Fibroblast of lung (primary cell): Measurements from ENCODE around the gene ZBTB7B. TPM values are rescaled to one million over a fixed set of nuclear protein-coding genes. Genes with fewer than 3 reads are reported as not detected.

Experiments used
- DNase-seq, 2 donors: peaks; one replicate each; pipeline versions ENCODE4 v3.0.0 to v3.0.0-alpha.2; 2010; ENCODE audit warnings: low read depth in 2 of 2
- H2AFZ ChIP-seq: 2 replicates; pipeline ENCODE4 v1.5.1; 2012; ENCODE audit warnings: low read length, control low read depth, inconsistent platforms
- H3K27ac ChIP-seq: 2 replicates; pipeline ENCODE4 v1.5.1; 2011; ENCODE audit warnings: low read length, control low read depth; ENCODE audit not compliant: insufficient read depth
- H3K27me3 ChIP-seq: 2 replicates; pipeline ENCODE4 v1.5.1; 2011; ENCODE audit warnings: mild to moderate bottlenecking, low read length; ENCODE audit not compliant: control insufficient read depth, insufficient read depth
- H3K36me3 ChIP-seq: 2 replicates; pipeline ENCODE4 v1.5.1; 2011; ENCODE audit warnings: low read length; ENCODE audit not compliant: control insufficient read depth, insufficient read depth
- H3K4me1 ChIP-seq: 2 replicates; pipeline ENCODE4 v1.5.1; 2011; ENCODE audit warnings: low read length; ENCODE audit not compliant: control insufficient read depth, insufficient read depth; ENCODE audit errors: extremely low read depth
- H3K4me2 ChIP-seq: 2 replicates; pipeline ENCODE4 v1.5.1; 2011; ENCODE audit warnings: low read length, control low read depth; ENCODE audit not compliant: insufficient read depth; ENCODE audit errors: extremely low read depth
- H3K4me3 ChIP-seq, 4 experiments: fragments of 200-600 bp in 1 of 4; sonication (generic) in 1 of 4; replicated peaks in 1 of 4; 2 replicates each; pipeline ENCODE4 v1.5.1; 2011 to 2016; ENCODE audit warnings: low read length in 4 of 4, low read depth in 3 of 4, mild to moderate bottlenecking in 3 of 4, control low read depth in 2 of 4, inconsistent platforms in 1 of 4, mixed read lengths in 1 of 4; ENCODE audit not compliant: insufficient read depth in 1 of 4; ENCODE audit errors: control extremely low read depth in 1 of 4
- H3K79me2 ChIP-seq: 2 replicates; pipeline ENCODE4 v1.5.1; 2012; ENCODE audit warnings: mild to moderate bottlenecking, low read length, inconsistent platforms; ENCODE audit not compliant: control insufficient read depth, insufficient read depth
- H3K9ac ChIP-seq: 2 replicates; pipeline ENCODE4 v1.5.1; 2011; ENCODE audit warnings: mild to moderate bottlenecking, low read length, control low read depth; ENCODE audit not compliant: insufficient read depth
- H3K9me3 ChIP-seq: 2 replicates; pipeline ENCODE4 v1.5.1; 2012; ENCODE audit warnings: low read depth, low read length; ENCODE audit not compliant: control insufficient read depth, insufficient read depth
- H4K20me1 ChIP-seq: 2 replicates; pipeline ENCODE4 v1.5.1; 2011; ENCODE audit warnings: low read length; ENCODE audit not compliant: control insufficient read depth, insufficient read depth; ENCODE audit errors: extremely low read depth
- EZH2 ChIP-seq: IDR thresholded peaks from 2 replicates; pipeline ENCODE4 v1.5.1; 2012; ENCODE audit warnings: low read length, control low read depth, mild to moderate bottlenecking; ENCODE audit errors: missing control alignments
- polyA plus RNA-seq, 2 donors: library from polyadenylated mRNA; depleted of rRNA in 1 of 2; stranded (reverse) in 1 of 2; unstranded in 1 of 2; fragments of >200 nt; gene quantifications; 2 replicates each; pipeline ENCODE4 v1.2.1, GENCODE V29; 2011 to 2012; ENCODE audit warnings: missing spikeins in 1 of 2
- total RNA-seq: library from RNA; depleted of rRNA; stranded (reverse); fragments of >200 nt; gene quantifications from 2 replicates; pipeline ENCODE4 v1.2.1, GENCODE V29; 2014
- TF ChIP-seq, protein P1 (sequence below), 2 donors: IDR thresholded peaks in 1 of 2; conservative IDR thresholded peaks in 1 of 2; 1 replicate in 1 of 2; 2 replicates in 1 of 2; pipeline ENCODE4 v1.5.1; 2011 to 2012; ENCODE audit warnings: low read length in 2 of 2, control low read depth in 1 of 2, inconsistent platforms in 1 of 2, low read depth in 1 of 2, mild to moderate bottlenecking in 1 of 2

The ZBTB7B gene
- total and polyA plus RNA-seq, 2 donors (not counting 1 experiment from before 2014, with no cell fraction given): 7.0 to 19.3 TPM

GRCh38 chr1:155001675-155002463, 733 bp upstream of the ZBTB7B start:
- Histone ChIP-seq H3K27ac (peak overlapping the region; percentile 80), H3K9ac (peak overlapping the region; percentile 71), H2AFZ (peak overlapping the region; percentile 98), H3K9me3 (no peaks in the 10 kb centered on the region), H4K20me1 (no peaks in the 10 kb centered on the region), H3K79me2 (peaks cover 13% of the 10 kb centered on the region), H3K4me2 (peak overlapping the region; percentile 92), H3K27me3 (no peaks in the 10 kb centered on the region), H3K4me3 (peak overlapping the region; percentile 57 to 86 (median 72)), H3K4me1 (peaks cover 26% of the 10 kb centered on the region), H3K36me3 (no peaks in the 10 kb centered on the region)
- TF ChIP-seq, protein P1, sequence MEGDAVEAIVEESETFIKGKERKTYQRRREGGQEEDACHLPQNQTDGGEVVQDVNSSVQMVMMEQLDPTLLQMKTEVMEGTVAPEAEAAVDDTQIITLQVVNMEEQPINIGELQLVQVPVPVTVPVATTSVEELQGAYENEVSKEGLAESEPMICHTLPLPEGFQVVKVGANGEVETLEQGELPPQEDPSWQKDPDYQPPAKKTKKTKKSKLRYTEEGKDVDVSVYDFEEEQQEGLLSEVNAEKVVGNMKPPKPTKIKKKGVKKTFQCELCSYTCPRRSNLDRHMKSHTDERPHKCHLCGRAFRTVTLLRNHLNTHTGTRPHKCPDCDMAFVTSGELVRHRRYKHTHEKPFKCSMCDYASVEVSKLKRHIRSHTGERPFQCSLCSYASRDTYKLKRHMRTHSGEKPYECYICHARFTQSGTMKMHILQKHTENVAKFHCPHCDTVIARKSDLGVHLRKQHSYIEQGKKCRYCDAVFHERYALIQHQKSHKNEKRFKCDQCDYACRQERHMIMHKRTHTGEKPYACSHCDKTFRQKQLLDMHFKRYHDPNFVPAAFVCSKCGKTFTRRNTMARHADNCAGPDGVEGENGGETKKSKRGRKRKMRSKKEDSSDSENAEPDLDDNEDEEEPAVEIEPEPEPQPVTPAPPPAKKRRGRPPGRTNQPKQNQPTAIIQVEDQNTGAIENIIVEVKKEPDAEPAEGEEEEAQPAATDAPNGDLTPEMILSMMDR (conservative IDR thresholded peaks at IDR 0.05 in 1 of 2, IDR thresholded peaks at IDR 0.05 in 1 of 2; ENCODE audit: low read depth in 1 of 2, low read length in 2 of 2): peak; percentile 60
- TF ChIP-seq EZH2: no peak
- DNase-seq: peak; percentile 99

- no peak for TF ChIP-seq EZH2
- TF ChIP-seq, protein P1 (conservative IDR thresholded peaks at IDR 0.05 in 1 of 2, IDR thresholded peaks at IDR 0.05 in 1 of 2; ENCODE audit: low read depth in 1 of 2, low read length in 2 of 2): no peak
- H3K9ac ChIP-seq: peak overlapping the region; percentile 62
- H3K79me2 ChIP-seq: peaks cover 16% of the 10 kb centered on the region
- H3K4me2 ChIP-seq: peak overlapping the region; percentile 92
- H3K9me3 ChIP-seq: no peaks in the 10 kb centered on the region
- H3K4me3 ChIP-seq: peak overlapping the region; percentile 83 to 96 (median 91)
- no peaks in the 10 kb centered on the region for H4K20me1 ChIP-seq
- no peak overlapping the region for H2AFZ ChIP-seq
- H3K36me3 ChIP-seq: no peaks in the 10 kb centered on the region
- no peaks in the 10 kb centered on the region for H3K27me3 ChIP-seq
- peak; percentile 22 to 42 for DNase-seq
- peak overlapping the region; percentile 84 for H3K27ac ChIP-seq
- H3K4me1 ChIP-seq: peaks cover 26% of the 10 kb centered on the region
Measured at GRCh38 chr1:155003227-155003765, 694 bp downstream of the ZBTB7B start.

- peak; percentile 59 to 61 for DNase-seq
- TF ChIP-seq EZH2: no peak
- TF ChIP-seq, protein P1 (conservative IDR thresholded peaks at IDR 0.05 in 1 of 2, IDR thresholded peaks at IDR 0.05 in 1 of 2; ENCODE audit: low read depth in 1 of 2, low read length in 2 of 2): no peak
- Histone ChIP-seq H3K79me2 (peaks cover 16% of the 10 kb centered on the region), H3K36me3 (no peaks in the 10 kb centered on the region), H3K27me3 (no peaks in the 10 kb centered on the region), H2AFZ (no peak overlapping the region), H4K20me1 (no peaks in the 10 kb centered on the region), H3K9me3 (no peaks in the 10 kb centered on the region), H3K27ac (peak overlapping the region; percentile 84), H3K4me1 (peaks cover 26% of the 10 kb centered on the region), H3K4me2 (peak overlapping the region; percentile 88), H3K9ac (peak overlapping the region; percentile 62), H3K4me3 (peak overlapping the region; percentile 83 to 96 (median 91))
Measured at GRCh38 chr1:155003766-155004351, 1.3 kb downstream of the ZBTB7B start.
